Daoy (cell line): Measurements from ENCODE around the gene SMAD2. TPM values are rescaled to one million over a fixed set of nuclear protein-coding genes. Genes with fewer than 3 reads are reported as not detected.
"Not testable (repeated sequence)": the region's sequence is repeated elsewhere in the genome, so short reads cannot be mapped to it uniquely, and the experiment has no call there.

ENCODE experiments used
- DNase-seq: peaks from one replicate; pipeline ENCODE4 v3.0.0-alpha.2; 2015; ENCODE audit warnings: low read depth
- total RNA-seq: library from RNA; depleted of rRNA; stranded (reverse); fragments of >200 nt; shearing (Covaris generic); gene quantifications from 2 replicates; pipeline ENCODE4 v1.2.3, GENCODE V29; 2014

The SMAD2 gene
- total RNA-seq, 1 experiment from 2014 or later = 88.3 TPM

- DNase-seq = no peak
Observed at GRCh38 chr18:47794725-47795433, 135.6 kb downstream of the SMAD2 start.

GRCh38 chr18:47793609-47794008 is 136.8 kb downstream of the SMAD2 start:
- DNase-seq = no peak

GRCh38 chr18:47791461-47791985 is 138.9 kb downstream of the SMAD2 start:
- DNase-seq = no peak

- no peak for DNase-seq
Observed at GRCh38 chr18:47790036-47790435, 140.4 kb downstream of the SMAD2 start.

GRCh38 chr18:47788621-47789020 is 141.8 kb downstream of the SMAD2 start:
- DNase-seq = no peak

GRCh38 chr18:47781561-47781960 is 148.9 kb downstream of the SMAD2 start:
- no peak for DNase-seq

GRCh38 chr18:47780011-47780725 is 150.3 kb downstream of the SMAD2 start:
- no peak for DNase-seq

- no peak for DNase-seq
Observed at GRCh38 chr18:47779381-47779780, 151.1 kb downstream of the SMAD2 start.

- DNase-seq = no peak
Observed at GRCh38 chr18:47777626-47778025, 152.8 kb downstream of the SMAD2 start.

- DNase-seq = no peak
Observed at GRCh38 chr18:47775961-47776360, 154.5 kb downstream of the SMAD2 start.

- no peak for DNase-seq
Observed at GRCh38 chr18:47773931-47774330, 156.5 kb downstream of the SMAD2 start.

- peak; percentile 71 for DNase-seq
Observed at GRCh38 chr18:47772374-47773248, 157.8 kb downstream of the SMAD2 start.

DNA sequence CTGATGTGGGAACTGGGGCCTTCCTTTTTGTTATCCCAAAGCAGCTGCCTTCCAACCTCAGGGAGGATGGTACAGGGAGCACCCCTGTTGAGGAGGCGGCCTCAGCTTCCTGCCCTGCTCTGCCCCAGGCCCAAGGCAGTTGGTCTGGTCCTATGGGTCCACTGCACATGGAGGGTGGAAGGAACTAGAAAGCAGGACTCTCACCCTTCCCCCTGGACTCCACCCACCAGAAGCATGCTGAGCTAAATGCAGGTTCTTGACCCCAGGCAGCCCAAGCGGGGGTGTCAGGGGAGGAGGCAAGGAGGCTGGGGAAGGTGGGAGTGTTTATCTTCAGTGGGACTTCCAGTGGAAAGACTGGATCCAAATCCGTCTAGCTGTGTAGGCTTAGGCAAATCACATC is 158.5 kb downstream of the SMAD2 start:
- no peak for DNase-seq

- DNase-seq = no peak
Observed at GRCh38 chr18:47767699-47768098, 162.8 kb downstream of the SMAD2 start.

DNA sequence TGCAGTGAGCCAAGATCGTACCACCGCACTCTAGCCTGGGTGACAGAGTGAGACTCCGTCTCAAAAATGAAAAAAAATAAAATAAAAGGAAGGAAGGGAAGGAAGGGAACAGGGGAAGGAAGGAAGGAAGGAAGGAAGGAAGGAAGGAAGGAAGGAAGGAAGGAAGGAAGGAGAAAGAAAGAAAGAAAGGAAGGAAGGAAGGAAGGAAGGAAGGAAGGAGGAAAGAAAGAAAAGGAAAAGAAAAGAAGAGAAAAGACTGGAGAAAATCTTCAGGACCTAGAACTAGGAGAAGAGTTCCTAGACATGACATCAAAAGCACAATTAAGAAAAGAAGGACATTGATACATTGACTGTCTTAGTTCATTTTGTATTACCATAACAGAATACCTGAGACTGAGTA is 163.3 kb downstream of the SMAD2 start:
- DNase-seq = not testable (repeated sequence)
